Cardiac muscle cell (in vitro differentiated cells and primary cell): ENCODE measurements around the gene FOXB1. TPM values are rescaled to one million over a fixed set of nuclear protein-coding genes. Genes with fewer than 3 reads are reported as not detected.

Experiments used
- DNase-seq, 2 donors: peaks; one replicate each; pipeline versions ENCODE4 v3.0.0 to v3.0.0-alpha.2; 2010 to 2017; ENCODE audit warnings: low read depth in 1 of 2, low spot score in 1 of 2
- H3K27ac ChIP-seq: fragments of 200-600 bp; sonication (generic); 2 replicates; pipeline ENCODE4 v1.5.1; 2016
- H3K27me3 ChIP-seq: fragments of 200-600 bp; sonication (generic); 2 replicates; pipeline ENCODE4 v1.6.0; 2016; ENCODE audit warnings: control low read depth
- H3K36me3 ChIP-seq: fragments of 200-600 bp; sonication (generic); 2 replicates; pipeline ENCODE4 v1.5.1; 2016; ENCODE audit warnings: control low read depth
- H3K4me1 ChIP-seq: fragments of 200-600 bp; sonication (generic); 2 replicates; pipeline ENCODE4 v1.8.1; 2017; ENCODE audit warnings: low read depth, mild to moderate bottlenecking, mixed run types
- H3K4me3 ChIP-seq: fragments of 200-600 bp; sonication (generic); 2 replicates; pipeline ENCODE4 v1.5.1; 2016; ENCODE audit warnings: mild to moderate bottlenecking
- H3K9me3 ChIP-seq: fragments of 200-600 bp; sonication (generic); 2 replicates; pipeline ENCODE4 v1.5.1; 2017; ENCODE audit warnings: low read depth, mild to moderate bottlenecking, control low read depth
- CTCF ChIP-seq: IDR thresholded peaks from 2 replicates; pipeline ENCODE4 v1.5.1; 2012; ENCODE audit warnings: low read depth, mild to moderate bottlenecking, low read length
- polyA plus RNA-seq: library from polyadenylated mRNA; unstranded; fragments of >200 nt; fragmentation: Nextera tagmentation; extraction: Ambion mirVana; gene quantifications from 2 replicates; pipeline ENCODE4 v1.2.1, GENCODE V29; 2016
- total RNA-seq: library from RNA; depleted of rRNA; stranded (reverse); fragments of >200 nt; gene quantifications from 2 replicates; pipeline ENCODE4 v1.2.3, GENCODE V29; 2016

The FOXB1 gene
- total and polyA plus RNA-seq, 2 experiments from 2014 or later: not detected

GRCh38 chr15:60006873-60007272 is 2.8 kb downstream of the FOXB1 start:
- no peak for TF ChIP-seq CTCF

GRCh38 chr15:60009124-60009960 is 5.2 kb downstream of the FOXB1 start:
- no peak for DNase-seq
- Histone ChIP-seq H3K4me1 (peaks cover 6% of the 10 kb centered on the region), H3K36me3 (no peaks in the 10 kb centered on the region), H3K27ac (no peak overlapping the region), H3K27me3 (peaks cover 89% of the 10 kb centered on the region), H3K4me3 (no peak overlapping the region), H3K9me3 (no peaks in the 10 kb centered on the region)
- TF ChIP-seq CTCF: no peak

More at GRCh38 chr15:60006873-60007272, 2.8 kb downstream of the FOXB1 start:
- Histone ChIP-seq H3K9me3 (no peaks in the 10 kb centered on the region), H3K27ac (no peak overlapping the region), H3K27me3 (peaks cover 100% of the 10 kb centered on the region), H3K4me3 (no peak overlapping the region), H3K36me3 (no peaks in the 10 kb centered on the region), H3K4me1 (peaks cover 11% of the 10 kb centered on the region)
- DNase-seq: no peak

GRCh38 chr15:60009980-60010732 is 6.0 kb downstream of the FOXB1 start:
- no peaks in the 10 kb centered on the region for H3K36me3 ChIP-seq
- no peaks in the 10 kb centered on the region for H3K4me1 ChIP-seq
- no peak for DNase-seq
- H3K9me3 ChIP-seq: no peaks in the 10 kb centered on the region
- peaks cover 80% of the 10 kb centered on the region for H3K27me3 ChIP-seq
- TF ChIP-seq CTCF: no peak
- no peak overlapping the region for H3K27ac ChIP-seq
- no peak overlapping the region for H3K4me3 ChIP-seq

- no peaks in the 10 kb centered on the region for H3K36me3 ChIP-seq
- no peak for DNase-seq
- peaks cover 73% of the 10 kb centered on the region for H3K27me3 ChIP-seq
- no peak overlapping the region for H3K27ac ChIP-seq
- H3K4me1 ChIP-seq: no peaks in the 10 kb centered on the region
- no peaks in the 10 kb centered on the region for H3K9me3 ChIP-seq
- H3K4me3 ChIP-seq: no peak overlapping the region
- no peak for TF ChIP-seq CTCF
These were observed 6.7 kb downstream of the FOXB1 start for GRCh38 chr15:60010858-60011257.

- H3K4me3 ChIP-seq: no peak overlapping the region
- H3K27ac ChIP-seq: no peak overlapping the region
- H3K9me3 ChIP-seq: no peaks in the 10 kb centered on the region
- no peaks in the 10 kb centered on the region for H3K36me3 ChIP-seq
- TF ChIP-seq CTCF: no peak
- H3K27me3 ChIP-seq: peaks cover 55% of the 10 kb centered on the region
- no peaks in the 10 kb centered on the region for H3K4me1 ChIP-seq
- DNase-seq: no peak
These were observed 8.6 kb downstream of the FOXB1 start for GRCh38 chr15:60012695-60013094.
